NCI-H1436 treated with DMSO at 0.1 percent for 48 hours (cell line): ENCODE results near the gene NKAIN2.
"Not testable (repeated sequence)": the region's sequence is repeated elsewhere in the genome, so short reads cannot be mapped to it uniquely, and the experiment has no call there.

Experiments
- DNase-seq: peaks from one replicate; lab custom pipeline; 2025; lab: John Stamatoyannopoulos, UW

NKAIN2 gene

GRCh38 chr6:124494956-124495664 is 691.4 kb downstream of the NKAIN2 start:
- no peak for DNase-seq

DNA sequence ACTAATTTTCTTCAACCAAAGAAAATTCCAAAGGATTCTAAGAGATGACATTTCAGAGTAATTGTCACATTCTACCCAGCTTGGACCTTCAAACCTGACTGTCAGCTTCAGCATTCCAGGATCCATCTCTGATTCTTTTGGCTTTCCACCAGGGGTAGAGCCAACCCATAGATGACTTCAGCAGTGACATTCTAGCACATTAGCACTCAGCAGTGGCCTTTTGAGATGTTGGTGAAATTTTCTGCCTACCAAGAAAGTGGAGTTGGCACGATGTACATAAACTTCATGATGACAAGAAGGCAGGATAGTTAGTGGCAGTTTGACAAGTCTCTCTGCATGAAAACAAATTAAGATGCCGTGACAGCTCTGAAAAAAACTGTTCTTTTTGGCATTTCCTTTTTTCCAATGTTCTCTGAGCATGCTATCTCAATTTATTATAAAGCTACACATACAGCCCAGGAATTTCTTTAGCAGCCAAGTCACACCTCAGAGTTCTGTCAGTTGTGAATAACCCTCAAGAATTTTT is 692.1 kb downstream of the NKAIN2 start:
- DNase-seq, result no peak

- no peak for DNase-seq
Observed at GRCh38 chr6:124496334-124496733, 692.7 kb downstream of the NKAIN2 start.

DNA sequence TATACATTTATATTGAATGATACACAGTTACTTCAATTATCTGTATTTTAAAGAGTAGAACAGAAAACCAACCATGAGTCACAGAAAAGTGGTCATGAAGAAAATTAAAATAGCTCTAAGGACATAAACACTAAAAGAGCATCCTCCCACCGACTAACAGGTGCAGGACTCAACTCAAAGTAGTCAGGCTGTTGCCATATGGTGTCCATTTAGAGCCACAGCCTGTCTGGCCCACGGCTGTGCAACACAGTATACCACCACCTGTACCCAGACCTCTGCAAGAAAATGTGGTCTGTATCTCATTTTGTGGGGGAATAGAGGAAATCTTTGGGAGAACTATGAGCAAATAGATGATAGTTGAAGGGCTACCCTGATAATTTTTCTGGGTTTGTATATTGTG is 708.8 kb downstream of the NKAIN2 start:
- DNase-seq, result no peak

- no peak for DNase-seq
Observed at GRCh38 chr6:124517339-124517738, 713.7 kb downstream of the NKAIN2 start.

GRCh38 chr6:124520514-124520913 is 716.8 kb downstream of the NKAIN2 start:
- DNase-seq, result no peak

- DNase-seq, result no peak
Observed at GRCh38 chr6:124522335-124522734, 718.7 kb downstream of the NKAIN2 start.

DNA sequence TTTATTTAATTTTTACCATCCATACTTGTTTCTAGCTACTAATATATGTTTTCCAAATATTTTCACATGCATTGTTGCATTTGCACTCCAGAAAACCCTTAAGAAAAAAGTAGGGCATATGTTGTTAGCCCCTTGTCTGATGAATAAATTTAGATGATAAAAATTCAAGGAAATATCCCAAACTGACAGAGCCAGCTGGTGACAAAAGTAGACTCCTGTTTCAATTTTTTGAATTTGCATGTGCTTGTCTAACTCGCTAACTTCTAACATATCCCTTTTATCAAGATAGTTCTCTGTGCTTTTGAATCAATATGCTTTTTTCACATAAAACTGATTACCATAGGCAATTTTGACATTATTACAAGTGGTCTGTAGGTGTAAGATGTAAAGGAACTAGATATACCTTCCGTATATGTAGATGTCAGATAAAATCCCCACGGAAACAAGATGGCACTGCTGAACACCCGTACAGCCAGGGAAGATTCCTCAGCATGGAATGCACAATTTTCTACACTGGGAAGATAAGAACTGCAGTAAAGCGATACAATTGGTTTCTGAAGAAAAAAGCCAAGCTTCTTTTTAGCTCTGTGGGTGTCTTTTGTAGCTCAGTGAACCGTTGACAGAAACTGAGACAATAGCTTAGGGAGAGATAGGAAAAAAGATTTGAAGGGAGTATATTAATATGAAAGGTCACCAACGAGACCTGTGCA is 721.0 kb downstream of the NKAIN2 start:
- DNase-seq, result no peak

GRCh38 chr6:124530926-124531325 is 727.3 kb downstream of the NKAIN2 start:
- DNase-seq, result no peak

- no peak for DNase-seq
Observed at GRCh38 chr6:124535299-124535698, 731.6 kb downstream of the NKAIN2 start.

DNA sequence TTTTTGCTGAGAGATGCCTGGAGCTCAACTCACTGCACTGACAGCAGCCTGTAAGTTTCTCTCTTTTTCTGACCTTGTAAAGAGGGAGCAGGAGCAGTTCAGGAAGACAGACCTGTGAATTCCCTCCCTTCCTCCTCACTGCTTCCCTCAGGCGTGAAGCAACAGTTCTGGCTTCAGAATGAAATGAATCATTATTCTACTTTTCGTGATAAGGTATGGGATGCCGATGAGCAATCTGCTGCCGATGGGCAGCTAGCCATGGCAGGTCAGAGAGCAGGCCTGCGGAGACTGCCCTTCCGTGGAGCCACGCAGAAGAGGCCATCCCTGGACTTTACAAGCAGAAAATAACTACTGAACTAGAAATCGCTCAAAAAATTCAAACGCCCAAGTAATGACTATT is 732.1 kb downstream of the NKAIN2 start:
- no peak for DNase-seq

DNA sequence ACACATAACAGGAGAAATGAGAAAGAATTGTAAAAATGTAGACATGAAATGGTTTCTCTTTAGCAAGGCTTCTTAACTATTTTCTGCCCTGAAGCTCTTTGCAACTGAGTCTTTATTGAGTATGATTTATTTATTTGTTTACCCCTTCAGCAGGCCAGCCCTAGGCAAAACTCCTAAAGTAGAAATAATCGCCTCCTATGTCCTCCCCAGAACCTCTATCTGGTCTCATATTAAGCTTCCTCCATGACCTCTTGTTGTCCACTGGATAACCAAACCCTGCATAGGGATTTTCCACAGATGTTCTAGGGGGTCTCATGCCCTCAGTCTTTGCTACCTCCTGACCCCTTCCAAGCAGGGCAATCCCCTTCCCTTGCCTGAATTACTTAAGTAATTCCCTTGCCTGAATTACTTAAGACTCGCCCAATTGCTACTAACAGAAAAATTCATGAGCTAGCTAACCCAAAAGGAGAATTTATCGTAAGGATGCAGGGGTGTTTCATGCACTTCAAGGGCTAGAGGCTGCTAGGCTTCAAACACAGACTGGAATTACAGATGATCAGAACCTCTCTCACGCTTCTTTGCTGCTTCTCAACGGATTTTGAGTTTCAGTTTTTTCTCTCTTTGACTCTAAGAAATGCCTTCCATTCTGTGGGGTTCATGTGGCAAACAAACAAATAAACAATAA is 732.6 kb downstream of the NKAIN2 start:
- DNase-seq, result no peak

DNA sequence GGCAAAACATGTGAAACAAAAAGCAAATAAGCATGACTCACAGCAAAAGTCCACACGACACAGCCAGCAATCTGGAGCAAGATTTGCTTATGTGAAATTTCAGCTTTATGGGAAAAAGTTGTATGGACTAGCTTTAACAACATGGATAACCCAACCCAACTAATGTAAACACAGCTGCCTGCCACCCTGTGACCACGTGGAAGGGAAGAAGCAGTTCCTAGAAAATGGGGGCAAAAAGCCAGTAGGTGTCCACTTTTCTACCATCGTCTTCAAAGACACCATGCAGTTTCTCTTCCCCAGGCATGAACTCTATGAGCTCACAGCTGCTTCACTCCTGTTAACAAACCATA is 733.2 kb downstream of the NKAIN2 start:
- DNase-seq, result no peak

GRCh38 chr6:124539096-124539495 is 735.4 kb downstream of the NKAIN2 start:
- DNase-seq, result no peak

DNA sequence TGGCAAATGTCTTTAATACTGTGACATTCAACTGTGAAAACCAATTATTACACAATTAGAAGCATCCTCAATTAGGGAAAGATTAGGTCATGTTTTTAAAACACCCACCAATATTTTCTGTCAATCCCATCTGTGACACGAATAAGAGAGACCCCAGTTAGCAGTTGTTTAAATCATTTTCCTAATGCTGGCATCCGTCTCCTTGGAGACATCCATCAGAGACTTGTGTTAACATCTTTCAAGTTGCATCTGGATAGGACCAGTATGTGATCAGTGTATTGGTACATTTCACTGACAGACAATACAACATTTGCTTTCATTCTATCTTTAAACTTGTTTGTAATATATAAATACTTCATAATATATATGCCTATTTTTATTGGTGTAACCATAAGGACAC is 737.9 kb downstream of the NKAIN2 start:
- DNase-seq, result no peak

DNA sequence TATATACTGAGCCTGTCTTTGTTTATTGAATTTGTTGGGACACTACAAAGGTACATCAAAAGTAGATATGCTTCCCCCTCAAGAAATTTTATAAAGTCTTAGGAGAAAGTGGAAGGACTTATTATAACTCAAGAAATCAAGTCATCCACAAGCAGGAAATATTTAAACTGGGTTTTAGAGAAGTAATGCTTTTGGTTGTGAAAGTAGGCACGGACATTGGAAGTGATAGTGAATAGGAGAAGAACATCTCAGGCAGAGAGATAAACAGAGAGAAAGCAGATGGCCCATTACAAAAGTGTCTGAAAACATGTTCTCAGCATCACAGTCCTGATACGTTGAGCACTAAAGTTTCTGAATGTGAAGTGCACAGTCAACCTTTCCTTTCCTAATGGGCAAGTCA is 742.9 kb downstream of the NKAIN2 start:
- DNase-seq, result no peak

DNA sequence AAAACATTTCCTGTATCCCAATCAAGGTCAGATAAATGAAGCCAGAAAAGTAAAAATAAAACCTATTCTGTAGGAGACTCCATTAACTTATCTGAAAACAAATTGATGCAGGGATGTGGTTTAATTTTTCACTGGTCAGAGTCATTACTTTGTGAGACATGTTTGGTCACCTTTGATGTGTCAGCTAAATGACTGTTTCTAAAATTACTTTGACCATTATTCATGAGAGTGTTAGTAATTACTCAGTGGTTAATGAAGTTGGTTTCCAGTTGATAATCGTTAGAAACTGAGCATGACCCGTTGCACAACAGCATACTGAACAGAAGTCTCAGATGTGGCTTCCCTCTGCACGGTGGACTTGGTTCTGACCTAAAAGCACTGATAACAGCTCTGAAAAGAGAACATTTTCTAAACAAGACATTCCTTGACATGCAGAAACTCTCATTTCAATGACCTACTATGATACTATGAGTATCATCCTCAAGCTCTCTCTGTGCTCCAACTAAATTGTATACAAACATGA is 748.1 kb downstream of the NKAIN2 start:
- no peak for DNase-seq

DNA sequence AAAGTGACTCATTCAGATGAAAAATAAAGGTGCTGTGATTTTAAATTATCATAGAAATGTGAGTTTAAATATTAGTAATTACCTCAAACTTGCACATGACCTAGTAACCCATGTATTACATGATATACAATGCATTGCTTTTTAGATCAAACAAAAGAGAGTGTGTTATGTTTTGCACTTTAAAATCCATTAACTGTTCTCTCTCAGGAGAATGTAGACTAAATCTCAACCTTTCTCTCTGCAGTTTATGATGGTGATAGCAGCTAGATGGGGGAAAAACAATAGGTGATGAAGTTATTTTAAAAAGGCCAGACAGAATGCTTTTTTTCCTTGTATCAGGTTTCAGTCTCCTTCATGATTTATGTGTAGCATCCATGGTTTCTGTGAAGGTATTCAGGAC is 754.2 kb downstream of the NKAIN2 start:
- no peak for DNase-seq

DNA sequence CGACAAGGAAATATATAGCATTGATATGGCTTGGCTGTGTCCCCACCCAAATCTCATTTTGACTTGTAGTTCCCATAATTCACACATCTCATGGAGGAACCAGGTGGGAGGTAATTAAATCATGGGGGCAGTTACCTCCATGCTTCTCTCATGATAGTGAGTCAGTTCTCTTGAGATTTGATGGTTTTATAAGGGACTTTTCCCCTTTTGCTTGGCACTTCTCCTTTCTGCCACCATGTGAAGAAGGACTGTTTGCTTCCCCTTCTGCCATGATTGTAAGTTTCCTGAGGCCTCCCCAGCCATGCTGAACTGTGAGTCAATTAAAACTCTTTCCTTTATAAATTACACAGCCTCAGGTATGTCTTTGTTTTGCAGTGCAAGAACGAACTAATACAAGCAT is 756.4 kb downstream of the NKAIN2 start:
- DNase-seq, result not testable (repeated sequence)

DNA sequence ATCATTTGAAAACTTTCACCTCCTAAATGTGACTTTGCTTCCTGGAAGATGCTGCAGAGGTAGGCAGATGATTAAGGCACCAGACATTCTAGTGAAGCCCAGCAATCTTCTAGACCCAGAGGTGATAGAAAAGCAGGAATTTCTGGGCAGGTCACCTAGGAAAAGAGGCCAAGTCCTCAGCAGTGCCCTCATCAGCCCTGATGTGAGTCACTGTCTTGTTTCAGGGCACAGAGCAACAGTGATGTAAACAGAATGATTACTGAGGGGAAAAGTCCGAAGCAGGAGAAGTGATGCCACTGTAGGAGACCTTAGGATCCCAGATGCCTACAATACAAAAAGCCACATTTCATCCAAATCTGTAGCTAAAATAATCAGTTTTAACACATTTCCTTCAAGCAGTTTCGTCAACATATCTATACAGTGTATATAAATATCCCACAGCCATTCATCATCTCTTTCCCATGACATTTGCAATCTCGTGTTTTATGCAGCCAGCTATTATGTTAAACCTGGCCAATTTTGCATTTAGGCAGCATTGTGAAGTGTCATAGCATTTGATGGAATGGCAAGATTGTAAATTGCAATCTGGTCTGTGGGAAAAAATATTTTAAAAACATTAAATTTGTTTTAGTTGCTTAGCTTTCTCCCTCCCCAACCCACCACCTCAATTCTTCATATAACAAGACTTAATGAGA is 757.4 kb downstream of the NKAIN2 start:
- no peak for DNase-seq

- no peak for DNase-seq
Observed at GRCh38 chr6:124561635-124562130, 758.0 kb downstream of the NKAIN2 start.

GRCh38 chr6:124564125-124564524 is 760.5 kb downstream of the NKAIN2 start:
- not testable (repeated sequence) for DNase-seq
